ENCODE results near the gene PTPN13.
A peak's percentile ranks its signal among the peaks of the same experiment; 100 is the strongest.

Gene PTPN13

DNA sequence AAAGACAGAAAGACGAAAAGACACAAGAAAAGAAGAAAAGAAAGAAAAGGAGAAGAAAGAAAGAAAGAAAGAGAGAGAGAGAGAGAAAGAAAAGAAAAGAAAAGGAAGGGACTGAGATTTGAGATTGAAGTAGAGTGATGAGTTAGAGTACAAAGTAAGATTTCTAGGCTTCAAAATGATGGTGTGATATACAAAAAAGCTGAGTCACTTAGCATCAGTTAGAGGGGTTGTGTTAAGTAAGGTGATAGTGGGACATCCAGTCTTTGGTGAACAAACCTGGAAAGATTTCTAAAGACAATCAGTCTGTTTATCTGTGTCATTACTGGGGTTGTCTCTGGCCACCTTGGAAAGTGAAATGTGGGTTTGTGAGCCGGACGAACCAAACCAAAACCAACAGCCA is 241.6 kb downstream of the PTPN13 start:
- no peak for DNase-seq (ENCODE audit: low read depth)
- H3K4me3 ChIP-seq (ENCODE audit: control insufficient read depth, low read depth, low read length): no peak overlapping the region

DNA sequence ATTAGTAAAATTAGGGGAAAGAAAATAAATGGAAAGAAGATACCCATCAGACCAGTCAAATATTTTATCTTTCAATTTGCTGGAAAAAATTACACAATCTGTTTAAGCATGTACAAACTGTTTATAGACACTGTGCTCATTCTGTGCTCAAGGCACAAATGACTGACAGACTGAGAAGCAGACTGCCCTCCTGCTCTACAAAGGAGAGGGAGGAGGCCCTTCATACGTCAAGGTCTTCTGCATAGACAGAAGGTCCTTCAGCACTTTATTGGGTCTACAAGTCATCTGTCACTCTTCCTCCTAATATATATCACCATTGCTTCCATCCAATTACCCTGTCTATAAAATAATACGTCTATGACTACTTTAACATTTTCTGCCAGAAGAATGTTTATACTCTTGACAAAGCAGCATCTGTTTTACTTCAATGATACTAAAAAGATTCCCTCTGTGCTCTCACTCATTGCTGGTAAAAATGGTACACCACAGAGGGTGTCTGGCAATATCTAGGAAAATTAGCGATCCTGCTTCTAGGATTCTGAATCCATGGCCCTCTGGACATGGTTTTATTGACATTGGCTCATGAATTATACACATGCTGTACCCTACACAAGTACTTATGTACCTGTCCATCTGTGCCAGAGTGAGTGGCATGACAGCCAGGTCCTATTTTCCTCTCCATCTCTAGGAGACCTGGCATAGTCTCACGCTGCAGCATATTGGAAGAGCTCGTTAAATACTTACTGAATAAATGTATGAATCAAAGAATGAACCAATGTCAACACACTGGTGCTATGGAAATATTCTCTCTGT is 243.8 kb downstream of the PTPN13 start:
- TF ChIP-seq, protein P1, sequence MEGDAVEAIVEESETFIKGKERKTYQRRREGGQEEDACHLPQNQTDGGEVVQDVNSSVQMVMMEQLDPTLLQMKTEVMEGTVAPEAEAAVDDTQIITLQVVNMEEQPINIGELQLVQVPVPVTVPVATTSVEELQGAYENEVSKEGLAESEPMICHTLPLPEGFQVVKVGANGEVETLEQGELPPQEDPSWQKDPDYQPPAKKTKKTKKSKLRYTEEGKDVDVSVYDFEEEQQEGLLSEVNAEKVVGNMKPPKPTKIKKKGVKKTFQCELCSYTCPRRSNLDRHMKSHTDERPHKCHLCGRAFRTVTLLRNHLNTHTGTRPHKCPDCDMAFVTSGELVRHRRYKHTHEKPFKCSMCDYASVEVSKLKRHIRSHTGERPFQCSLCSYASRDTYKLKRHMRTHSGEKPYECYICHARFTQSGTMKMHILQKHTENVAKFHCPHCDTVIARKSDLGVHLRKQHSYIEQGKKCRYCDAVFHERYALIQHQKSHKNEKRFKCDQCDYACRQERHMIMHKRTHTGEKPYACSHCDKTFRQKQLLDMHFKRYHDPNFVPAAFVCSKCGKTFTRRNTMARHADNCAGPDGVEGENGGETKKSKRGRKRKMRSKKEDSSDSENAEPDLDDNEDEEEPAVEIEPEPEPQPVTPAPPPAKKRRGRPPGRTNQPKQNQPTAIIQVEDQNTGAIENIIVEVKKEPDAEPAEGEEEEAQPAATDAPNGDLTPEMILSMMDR (IDR thresholded peaks at IDR 0.05; ENCODE audit: control insufficient read depth, insufficient read depth, low read depth, low read length, missing control alignments): no peak
- no peak for DNase-seq (ENCODE audit: low read depth)
- H3K4me3 ChIP-seq (ENCODE audit: control insufficient read depth, low read depth, low read length): no peak overlapping the region

More for the DNA sequence above, 241.6 kb downstream of the PTPN13 start:
- TF ChIP-seq, protein P1 (IDR thresholded peaks at IDR 0.05; ENCODE audit: control insufficient read depth, insufficient read depth, low read depth, low read length, missing control alignments): no peak

DNA sequence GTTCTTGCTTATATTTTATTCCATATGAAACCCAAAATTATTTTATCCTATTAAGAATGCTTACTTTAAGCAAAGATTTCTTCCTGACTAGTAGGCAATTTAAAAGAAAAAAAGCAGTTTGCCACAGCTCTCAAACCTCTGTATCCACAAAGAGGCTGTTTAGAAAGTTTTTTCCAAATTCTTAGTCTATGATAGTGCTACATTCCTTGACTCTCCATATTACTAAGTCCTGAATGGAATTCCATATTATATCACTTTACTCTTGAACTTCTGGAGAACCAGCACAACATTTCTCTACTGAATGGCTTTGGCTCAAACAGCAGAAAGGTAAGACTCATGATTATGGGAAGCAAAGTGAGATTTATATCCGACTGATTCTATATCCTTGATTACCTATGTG is 246.7 kb downstream of the PTPN13 start:
- TF ChIP-seq, protein P1 (IDR thresholded peaks at IDR 0.05; ENCODE audit: control insufficient read depth, insufficient read depth, low read depth, low read length, missing control alignments): no peak
- no peak for DNase-seq (ENCODE audit: low read depth)
- H3K4me3 ChIP-seq (ENCODE audit: control insufficient read depth, low read depth, low read length): no peak overlapping the region

DNA sequence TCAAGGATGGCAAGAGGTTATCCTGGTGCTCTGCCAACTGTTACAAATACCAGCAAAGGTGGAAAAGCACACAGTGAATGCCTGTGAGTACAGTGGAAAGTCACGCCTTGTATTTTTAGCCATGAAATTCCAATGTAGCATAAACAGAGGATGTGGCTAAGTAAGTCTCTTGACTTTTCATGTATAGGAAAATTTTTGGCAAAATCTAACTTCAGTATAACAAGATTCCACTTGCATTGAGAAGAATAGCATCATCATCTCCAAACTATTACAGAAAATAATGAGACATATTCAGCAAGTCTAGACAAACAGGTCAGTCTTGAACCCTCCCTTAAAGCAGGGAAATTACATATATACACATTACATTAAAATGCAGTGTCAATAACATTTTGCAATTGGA is 247.2 kb downstream of the PTPN13 start:
- TF ChIP-seq, protein P1 (IDR thresholded peaks at IDR 0.05; ENCODE audit: control insufficient read depth, insufficient read depth, low read depth, low read length, missing control alignments): no peak
- no peak overlapping the region for H3K4me3 ChIP-seq (ENCODE audit: control insufficient read depth, low read depth, low read length)
- DNase-seq (ENCODE audit: low read depth): no peak

DNA sequence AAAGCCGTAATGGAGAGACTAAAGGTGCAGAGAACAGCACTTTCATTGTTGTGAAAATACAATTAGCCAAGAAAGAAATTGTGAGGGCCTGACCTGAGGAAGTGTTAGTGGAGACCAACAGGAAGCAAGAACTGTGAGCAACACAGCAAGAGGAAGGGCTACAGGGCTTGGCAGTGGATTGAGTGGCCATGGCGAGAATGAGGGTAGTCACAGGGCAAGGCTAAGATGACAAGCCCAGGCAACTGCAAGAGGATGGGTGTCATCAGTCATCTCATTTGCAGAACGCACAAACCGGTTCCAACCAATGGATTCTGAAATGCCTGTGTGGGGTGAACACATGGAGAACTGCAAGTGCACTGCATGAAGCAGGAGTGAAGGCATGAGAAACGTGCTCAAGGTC is 251.5 kb downstream of the PTPN13 start:
- no peak overlapping the region for H3K4me3 ChIP-seq (ENCODE audit: control insufficient read depth, low read depth, low read length)
- no peak for DNase-seq (ENCODE audit: low read depth)
- TF ChIP-seq, protein P1 (IDR thresholded peaks at IDR 0.05; ENCODE audit: control insufficient read depth, insufficient read depth, low read depth, low read length, missing control alignments): no peak

DNA sequence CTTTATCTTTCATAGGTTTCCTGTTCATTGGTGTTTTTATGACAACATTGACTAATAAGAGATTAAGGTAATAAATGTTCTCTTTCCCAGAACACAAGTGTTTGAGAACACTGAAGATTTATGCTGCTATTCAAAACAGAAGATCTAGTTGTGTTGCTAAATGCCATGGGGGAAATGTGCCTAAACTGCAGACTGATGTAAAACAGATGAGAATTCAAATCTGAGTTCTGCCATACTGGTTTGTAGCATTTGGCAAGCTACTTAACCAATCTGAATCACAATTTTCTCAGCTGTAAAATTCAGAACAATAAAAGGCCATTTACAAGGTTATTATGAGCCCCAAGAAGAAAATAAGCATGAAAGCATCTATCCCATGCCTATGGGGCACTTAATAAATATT is 252.8 kb downstream of the PTPN13 start:
- TF ChIP-seq, protein P1 (IDR thresholded peaks at IDR 0.05; ENCODE audit: control insufficient read depth, insufficient read depth, low read depth, low read length, missing control alignments): no peak
- DNase-seq (ENCODE audit: low read depth): peak; percentile 86
- no peak overlapping the region for H3K4me3 ChIP-seq (ENCODE audit: control insufficient read depth, low read depth, low read length)
